BJ (cell line): Measurements from ENCODE around the gene SPTBN4. TPM values are rescaled to one million over a fixed set of nuclear protein-coding genes. Genes with fewer than 3 reads are reported as not detected.

Source experiments
- CTCF ChIA-PET: fragments of 350-600 bp; formaldehyde crosslinking; extraction: SDS; loops from one replicate; lab custom pipeline; 2021; ENCODE audit warnings: antibody characterized with exemption, inconsistent platforms; lab: Yijun Ruan, JAX
- POLR2A ChIA-PET: fragments of 300-600 bp; sonication (Branson Sonifier 250); formaldehyde crosslinking; extraction: SDS; loops from one replicate; lab custom pipeline; 2021; ENCODE audit warnings: antibody characterized with exemption; lab: Charles Lee
- DNase-seq: peaks from one replicate; pipeline ENCODE4 v3.0.0-alpha.2; 2011; ENCODE audit warnings: low read depth
- H3K27me3 ChIP-seq: 2 replicates; pipeline ENCODE4 v1.6.0; 2011; ENCODE audit warnings: low read length; ENCODE audit not compliant: control insufficient read depth, insufficient read depth
- H3K36me3 ChIP-seq: 2 replicates; pipeline ENCODE4 v1.5.1; 2011; ENCODE audit warnings: low read length; ENCODE audit not compliant: control insufficient read depth, insufficient read depth
- H3K4me3 ChIP-seq: 2 replicates; pipeline ENCODE4 v1.5.1; 2011; ENCODE audit warnings: low read depth, mild to moderate bottlenecking, control low read depth, low read length
- CTCF ChIP-seq: IDR thresholded peaks from 2 replicates; pipeline ENCODE4 v1.5.1; 2011; ENCODE audit warnings: low read depth, mild to moderate bottlenecking, control low read depth, inconsistent platforms, low read length, moderate library complexity; ENCODE audit not compliant: insufficient read depth
- polyA plus RNA-seq: library from polyadenylated mRNA; depleted of rRNA; stranded (reverse); fragments of >200 nt; gene quantifications from 2 replicates; pipeline ENCODE4 v1.2.3, GENCODE V29; 2011

SPTBN4 gene
- polyA plus RNA-seq, 1 experiment: 0.93 TPM

GRCh38 chr19:40420451-40420765 lies 46.4 kb upstream of the SPTBN4 start:
- CTCF ChIA-PET: interaction anchor here (0.6 to 3.3 kb wide), 21 partner anchors 9 to 183 kb away, joined by 3 to 20 read pairs (median 5); partner anchors contain the start of genes BLVRB and SERTAD3
- TF ChIP-seq CTCF: no peak
- H3K36me3 ChIP-seq: peaks cover 8% of the 10 kb centered on the region
- DNase-seq: no peak
- no peaks in the 10 kb centered on the region for H3K27me3 ChIP-seq
- peak overlapping the region; percentile 55 for H3K4me3 ChIP-seq
- POLR2A ChIA-PET: interaction anchor here (0.7 to 1.0 kb wide), 3 partner anchors 14 to 213 kb away, joined by 4 to 20 read pairs (median 10); partner anchors contain the start of gene BLVRB

- H3K4me3 ChIP-seq: peak overlapping the region; percentile 55
- TF ChIP-seq CTCF: peak; percentile 99
- peak; percentile 59 for DNase-seq
- POLR2A ChIA-PET: interaction anchor here (0.6 to 1.0 kb wide), 4 partner anchors 13 to 222 kb away, joined by 3 to 20 read pairs (median 7); partner anchors contain the start of gene BLVRB
- no peaks in the 10 kb centered on the region for H3K27me3 ChIP-seq
- H3K36me3 ChIP-seq: peaks cover 8% of the 10 kb centered on the region
- CTCF ChIA-PET: interaction anchor here (0.6 to 3.3 kb wide), 22 partner anchors 9 to 183 kb away, joined by 3 to 20 read pairs (median 4); partner anchors contain the start of genes BLVRB and SERTAD3
Measured at GRCh38 chr19:40420766-40421765, 45.7 kb upstream of the SPTBN4 start.

GRCh38 chr19:40421993-40422747 lies 44.6 kb upstream of the SPTBN4 start:
- no peak for TF ChIP-seq CTCF
- Histone ChIP-seq H3K36me3 (peaks cover 8% of the 10 kb centered on the region), H3K27me3 (no peaks in the 10 kb centered on the region), H3K4me3 (no peak overlapping the region)
- ChIA-PET POLR2A (no interaction called here), CTCF (interaction anchor here (1.5 to 2.2 kb wide), 3 partner anchors 20 to 25 kb away, joined by 4 to 11 read pairs (median 8); no protein-coding TSS in a partner anchor)
- no peak for DNase-seq

- CTCF ChIA-PET: interaction anchor here (1.5 to 2.3 kb wide), 3 partner anchors 11 to 22 kb away, joined by 4 to 11 read pairs (median 11); no protein-coding TSS in a partner anchor
- POLR2A ChIA-PET: no interaction called here
- TF ChIP-seq CTCF: no peak
- DNase-seq: no peak
- no peaks in the 10 kb centered on the region for H3K27me3 ChIP-seq
- H3K4me3 ChIP-seq: no peak overlapping the region
- peaks cover 8% of the 10 kb centered on the region for H3K36me3 ChIP-seq
Measured at GRCh38 chr19:40422748-40423566, 43.8 kb upstream of the SPTBN4 start.
